Endothelial cell of umbilical vein (primary cell): ENCODE data around the gene DPH1.

Experiments
- CTCF ChIP-seq, 2 donors: IDR thresholded peaks; 1 replicate in 1 of 2; 2 replicates in 1 of 2; pipeline ENCODE4 v1.5.1; 2011; ENCODE audit warnings: low read length in 2 of 2, mild to moderate bottlenecking in 2 of 2, moderate library complexity in 2 of 2, control low read depth in 1 of 2, inconsistent platforms in 1 of 2, low read depth in 1 of 2; ENCODE audit not compliant: insufficient read depth in 1 of 2; ENCODE audit errors: extremely low read depth in 1 of 2
- EZH2 ChIP-seq: IDR thresholded peaks from 2 replicates; pipeline ENCODE4 v1.6.1; 2012; ENCODE audit warnings: borderline replicate concordance, low read depth, mild to moderate bottlenecking, moderate library complexity, low read length, inconsistent platforms; ENCODE audit not compliant: severe bottlenecking
- FOS ChIP-seq: IDR thresholded peaks from 2 replicates; pipeline ENCODE4 v1.6.1; 2011; ENCODE audit warnings: mild to moderate bottlenecking, low read length, moderate library complexity, borderline replicate concordance; ENCODE audit not compliant: insufficient read depth
- JUN ChIP-seq: IDR thresholded peaks from 2 replicates; pipeline ENCODE4 v1.6.1; 2011; ENCODE audit warnings: borderline replicate concordance, low read depth; ENCODE audit not compliant: insufficient read length, insufficient read depth
- MYC ChIP-seq: IDR thresholded peaks from one replicate; pipeline ENCODE4 v1.6.1; 2011; ENCODE audit warnings: mild to moderate bottlenecking, low read depth, low read length
- POLR2A ChIP-seq: IDR thresholded peaks from 2 replicates; pipeline ENCODE4 v1.6.1; 2012; ENCODE audit warnings: low read depth, mild to moderate bottlenecking, control low read depth, low read length
- POLR2AphosphoS5 ChIP-seq: IDR thresholded peaks from 2 replicates; pipeline ENCODE4 v1.6.1; 2012; ENCODE audit warnings: low read depth, mild to moderate bottlenecking, control low read depth, low read length, moderate library complexity; ENCODE audit not compliant: insufficient read depth
- TF ChIP-seq, protein P1 (sequence below): IDR thresholded peaks from 2 replicates; pipeline ENCODE4 v1.6.1; 2011; ENCODE audit not compliant: insufficient read depth, insufficient read length

- TF ChIP-seq POLR2AphosphoS5 (peak; percentile 86), POLR2A (no peak), CTCF (IDR thresholded peaks at IDR 0.05; ENCODE audit: extremely low read depth in 1 of 2, insufficient read depth in 1 of 2, low read depth in 1 of 2, low read length in 2 of 2) (no peak), FOS (no peak), EZH2 (no peak), JUN (no peak), MYC (peak; percentile 44)
- TF ChIP-seq, protein P1, sequence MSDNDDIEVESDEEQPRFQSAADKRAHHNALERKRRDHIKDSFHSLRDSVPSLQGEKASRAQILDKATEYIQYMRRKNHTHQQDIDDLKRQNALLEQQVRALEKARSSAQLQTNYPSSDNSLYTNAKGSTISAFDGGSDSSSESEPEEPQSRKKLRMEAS, result peak; percentile 31
Observed at GRCh38 chr17:2084766-2085647, 55.1 kb downstream of the DPH1 start.
